ENCODE data around the gene SLITRK2. TPM values are rescaled to one million over a fixed set of nuclear protein-coding genes. Genes with fewer than 3 reads are reported as not detected.

Gene SLITRK2
- total RNA-seq, 1 experiment from 2014 or later, result not detected

DNA sequence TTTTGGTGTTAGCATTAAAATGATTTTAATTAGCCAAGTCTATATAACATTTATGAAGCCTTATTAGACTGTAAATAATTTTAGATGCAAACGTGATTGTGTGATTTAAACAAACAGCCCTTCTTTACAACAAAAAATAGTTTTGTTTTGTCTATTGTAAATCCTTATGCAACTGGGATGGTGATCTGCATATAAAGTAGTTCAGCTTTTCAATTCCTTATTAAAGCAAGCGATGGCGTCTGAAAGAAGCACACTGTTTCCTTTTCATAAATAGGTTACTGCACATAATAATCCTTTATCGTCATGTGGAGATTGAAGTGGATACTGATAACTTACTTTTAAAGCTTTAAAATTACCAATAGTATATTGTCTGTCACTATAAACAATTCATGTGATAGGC is 8.8 kb downstream of the SLITRK2 start:
- intact Hi-C loops (cut with micrococcal nuclease; ENCODE audit: unreplicated experiment), result loop anchor here (10.0 kb wide), 1 partner anchor 1978 kb away; no protein-coding TSS in a partner anchor
- no peak overlapping the region for H3K27ac Mint-ChIP-seq (ENCODE audit: unreplicated experiment)
- H3K36me3 Mint-ChIP-seq (ENCODE audit: insufficient read depth, unreplicated experiment), result no peaks in the 10 kb centered on the region
- no peaks in the 10 kb centered on the region for H3K27me3 Mint-ChIP-seq (ENCODE audit: unreplicated experiment)
- CTCF ChIA-PET, result no interaction called here
- no peak overlapping the region for H3K4me3 Mint-ChIP-seq (ENCODE audit: low read depth, unreplicated experiment)
- no peak for TF ChIP-seq CTCF (IDR thresholded peaks at IDR 0.05; ENCODE audit: unreplicated experiment)
- no TSS peak for BruUV-seq (replicated peaks)
- H3K9me3 Mint-ChIP-seq (ENCODE audit: low read depth, unreplicated experiment), result peaks cover 2% of the 10 kb centered on the region
- H3K4me1 Mint-ChIP-seq (ENCODE audit: low read depth, unreplicated experiment), result no peaks in the 10 kb centered on the region
- no peak for DNase-seq

DNA sequence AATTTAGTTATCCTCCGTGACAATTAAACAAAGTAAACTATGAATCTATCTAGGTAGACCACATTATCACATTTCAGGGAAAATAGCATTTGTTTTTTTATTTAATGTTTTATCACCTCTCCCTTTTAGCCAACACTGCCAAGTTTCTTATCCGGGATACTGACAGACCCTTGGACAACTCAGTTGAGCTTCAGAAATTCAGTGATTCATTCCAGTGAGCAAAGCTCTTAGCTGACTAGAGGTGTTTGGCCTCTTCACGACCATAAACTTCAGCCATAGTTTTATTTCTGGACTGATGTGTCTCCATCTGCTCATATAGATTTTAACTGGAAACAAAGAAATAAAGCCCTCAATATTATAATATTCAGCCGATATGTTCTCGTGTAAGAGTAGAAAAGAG is 15.2 kb downstream of the SLITRK2 start:
- no peak for TF ChIP-seq CTCF (IDR thresholded peaks at IDR 0.05; ENCODE audit: unreplicated experiment)
- BruUV-seq (replicated peaks), result no TSS peak
- no peaks in the 10 kb centered on the region for H3K36me3 Mint-ChIP-seq (ENCODE audit: insufficient read depth, unreplicated experiment)
- peaks cover 2% of the 10 kb centered on the region for H3K9me3 Mint-ChIP-seq (ENCODE audit: low read depth, unreplicated experiment)
- H3K27ac Mint-ChIP-seq (ENCODE audit: unreplicated experiment), result no peak overlapping the region
- intact Hi-C loops (cut with micrococcal nuclease; ENCODE audit: unreplicated experiment), result no loop called here
- no peak for DNase-seq
- H3K4me1 Mint-ChIP-seq (ENCODE audit: low read depth, unreplicated experiment), result no peaks in the 10 kb centered on the region
- no peaks in the 10 kb centered on the region for H3K27me3 Mint-ChIP-seq (ENCODE audit: unreplicated experiment)
- no peak overlapping the region for H3K4me3 Mint-ChIP-seq (ENCODE audit: low read depth, unreplicated experiment)
- CTCF ChIA-PET, result no interaction called here

DNA sequence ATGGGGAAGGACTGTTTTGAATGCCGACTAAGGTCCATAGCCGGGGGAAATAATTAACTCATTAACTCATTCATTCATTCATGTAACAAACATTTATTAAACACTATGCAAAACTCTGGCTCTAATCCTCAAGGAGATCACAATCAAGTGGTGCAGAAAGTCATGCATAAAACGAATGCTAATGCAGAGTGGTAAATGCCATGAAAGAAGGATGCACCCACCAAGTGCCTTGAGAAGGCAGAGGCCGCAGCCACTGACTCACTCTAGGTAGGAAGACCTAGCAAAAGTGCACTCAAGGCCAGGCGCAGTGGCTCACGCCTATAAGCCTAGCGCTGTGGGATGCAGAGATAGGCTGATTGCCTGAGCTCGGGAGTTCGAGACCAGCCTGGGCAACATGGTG is 22.9 kb downstream of the SLITRK2 start:
- Mint-ChIP-seq H3K27ac (ENCODE audit: unreplicated experiment) (no peak overlapping the region), H3K9me3 (ENCODE audit: low read depth, unreplicated experiment) (peaks cover 8% of the 10 kb centered on the region), H3K4me3 (ENCODE audit: low read depth, unreplicated experiment) (no peak overlapping the region), H3K4me1 (ENCODE audit: low read depth, unreplicated experiment) (no peaks in the 10 kb centered on the region), H3K27me3 (ENCODE audit: unreplicated experiment) (no peaks in the 10 kb centered on the region), H3K36me3 (ENCODE audit: insufficient read depth, unreplicated experiment) (no peaks in the 10 kb centered on the region)
- TF ChIP-seq CTCF (IDR thresholded peaks at IDR 0.05; ENCODE audit: unreplicated experiment), result no peak
- intact Hi-C loops (cut with micrococcal nuclease; ENCODE audit: unreplicated experiment), result no loop called here
- no TSS peak for BruUV-seq (replicated peaks)
- DNase-seq, result no peak
- CTCF ChIA-PET, result interaction anchor here (0.6 to 0.7 kb wide), 2 partner anchors 563 to 1298 kb away, joined by 3 to 4 read pairs; no protein-coding TSS in a partner anchor

GRCh38 chrX:145843146-145843904 is 25.7 kb downstream of the SLITRK2 start:
- Mint-ChIP-seq H3K36me3 (ENCODE audit: insufficient read depth, unreplicated experiment) (no peaks in the 10 kb centered on the region), H3K9me3 (ENCODE audit: low read depth, unreplicated experiment) (peaks cover 6% of the 10 kb centered on the region), H3K27me3 (ENCODE audit: unreplicated experiment) (no peaks in the 10 kb centered on the region), H3K27ac (ENCODE audit: unreplicated experiment) (no peak overlapping the region), H3K4me3 (ENCODE audit: low read depth, unreplicated experiment) (no peak overlapping the region), H3K4me1 (ENCODE audit: low read depth, unreplicated experiment) (no peaks in the 10 kb centered on the region)
- no peak for DNase-seq
- TF ChIP-seq CTCF (IDR thresholded peaks at IDR 0.05; ENCODE audit: unreplicated experiment), result no peak
- CTCF ChIA-PET, result interaction anchor here (0.6 kb wide), 1 partner anchor 44 kb away, joined by 3 read pairs; no protein-coding TSS in a partner anchor
- BruUV-seq (replicated peaks), result no TSS peak
- intact Hi-C loops (cut with micrococcal nuclease; ENCODE audit: unreplicated experiment), result no loop called here

All from Calu3 (cell line).